B cell (primary cell): ENCODE data around the gene UTP3. TPM values are rescaled to one million over a fixed set of nuclear protein-coding genes. Genes with fewer than 3 reads are reported as not detected.

Experiments used
- ATAC-seq: fragments of 200-7000 bp; cut with Tn5 transposase; one replicate; pipeline ENCODE4 v1.10.0; 2021; ENCODE audit warnings: low read depth, mild to moderate bottlenecking, moderate number of reproducible peaks, moderate library complexity
- CTCF ChIA-PET: fragments of 350-600 bp; sonication (Branson Sonifier 250); formaldehyde crosslinking; loops from one replicate; lab custom pipeline; 2021; ENCODE audit warnings: antibody characterized with exemption, inconsistent platforms; lab: Charles Lee
- POLR2A ChIA-PET: fragments of 350-600 bp; sonication (Branson Sonifier 250); formaldehyde crosslinking; loops from one replicate; lab custom pipeline; 2021; ENCODE audit warnings: antibody characterized with exemption; lab: Charles Lee
- DNase-seq: peaks from one replicate; pipeline ENCODE4 v3.0.0; 2013
- H2AFZ ChIP-seq: 2 replicates; pipeline ENCODE4 v1.6.1; 2012; ENCODE audit warnings: mild to moderate bottlenecking, low read depth, low read length; ENCODE audit not compliant: insufficient read depth, poor library complexity, severe bottlenecking
- H3K27ac ChIP-seq, 2 donors: 1 replicate in 1 of 2; 2 replicates in 1 of 2; pipeline ENCODE4 v1.5.1; 2012 to 2013; ENCODE audit warnings: low read length in 2 of 2, mild to moderate bottlenecking in 2 of 2, moderate library complexity in 1 of 2
- H3K27me3 ChIP-seq, 4 experiments: fragments of 200-600 bp in 1 of 4; sonication (generic) in 1 of 4; replicated peaks in 1 of 4; 1 replicate in 2 of 4; 2 replicates in 2 of 4; pipeline versions ENCODE4 v1.6.1 to v1.7.0; 2013 to 2016; ENCODE audit warnings: low read length in 3 of 4, mild to moderate bottlenecking in 2 of 4, mixed read lengths in 1 of 4, moderate library complexity in 1 of 4; ENCODE audit not compliant: insufficient read depth in 4 of 4, control insufficient read depth in 3 of 4; ENCODE audit errors: control extremely low read depth in 1 of 4
- H3K36me3 ChIP-seq, 2 experiments: replicated peaks in 1 of 2; 1 replicate in 1 of 2; 2 replicates in 1 of 2; pipeline versions ENCODE4 v1.6.1 to v1.7.1; 2013; ENCODE audit warnings: low read length in 1 of 2; ENCODE audit not compliant: insufficient read depth in 2 of 2, control insufficient read depth in 1 of 2; ENCODE audit errors: control extremely low read depth in 1 of 2, extremely low read depth in 1 of 2
- H3K4me1 ChIP-seq, 2 donors: fragments of 200-600 bp in 1 of 2; sonication (generic) in 1 of 2; 1 replicate in 1 of 2; 2 replicates in 1 of 2; pipeline versions ENCODE4 v1.5.1 to v1.6.1; 2013 to 2017; ENCODE audit warnings: low read length in 2 of 2; ENCODE audit not compliant: control insufficient read depth in 2 of 2, insufficient read depth in 2 of 2
- H3K4me2 ChIP-seq: replicated peaks from 2 replicates; pipeline ENCODE3; 2012; ENCODE audit warnings: mild to moderate bottlenecking, low read depth, low read length; ENCODE audit not compliant: poor library complexity, severe bottlenecking
- H3K4me3 ChIP-seq, 5 experiments: fragments of 200-600 bp in 1 of 5; sonication (generic) in 1 of 5; 1 replicate in 3 of 5; 2 replicates in 2 of 5; pipeline versions ENCODE4 v1.5.1 to v1.7.0; 2011 to 2016; ENCODE audit warnings: low read length in 4 of 5, mild to moderate bottlenecking in 4 of 5, low read depth in 2 of 5, control low read depth in 1 of 5, moderate library complexity in 1 of 5; ENCODE audit not compliant: insufficient read depth in 1 of 5; ENCODE audit errors: control extremely low read depth in 1 of 5, extremely low read depth in 1 of 5
- H3K79me2 ChIP-seq: fragments of 200-600 bp; sonication (generic); one replicate; pipeline ENCODE4 v1.6.0; 2016; ENCODE audit warnings: low read length; ENCODE audit not compliant: control insufficient read depth, insufficient read depth
- H3K9ac ChIP-seq: fragments of 200-600 bp; sonication (generic); 2 replicates; pipeline ENCODE4 v1.6.1; 2017; ENCODE audit warnings: mild to moderate bottlenecking, low read length, moderate library complexity
- H3K9me3 ChIP-seq, 3 donors: one replicate each; pipeline versions ENCODE4 v1.6.1 to v1.7.1; 2013; ENCODE audit warnings: low read length in 2 of 3; ENCODE audit not compliant: control insufficient read depth in 2 of 3, insufficient read depth in 1 of 3; ENCODE audit errors: control extremely low read depth in 1 of 3
- H4K20me1 ChIP-seq: 2 replicates; pipeline ENCODE4 v1.6.0; 2012; ENCODE audit warnings: mild to moderate bottlenecking, low read length; ENCODE audit not compliant: insufficient read depth, control insufficient read depth, poor library complexity, severe bottlenecking
- H3K27ac Mint-ChIP-seq: one replicate; pipeline ENCODE4 v1.8.0; 2021; ENCODE audit warnings: mixed read lengths
- H3K27me3 Mint-ChIP-seq: one replicate; pipeline ENCODE4 v1.8.0; 2021; ENCODE audit warnings: mixed read lengths
- H3K4me1 Mint-ChIP-seq: one replicate; pipeline ENCODE4 v1.8.0; 2021; ENCODE audit warnings: mixed read lengths
- H3K4me3 Mint-ChIP-seq: one replicate; pipeline ENCODE4 v1.8.0; 2021; ENCODE audit warnings: mixed read lengths
- H3K9me3 Mint-ChIP-seq: one replicate; pipeline ENCODE4 v1.8.0; 2022; ENCODE audit warnings: mixed read lengths; ENCODE audit not compliant: insufficient read depth
- EZH2 ChIP-seq: IDR thresholded peaks from 2 replicates; pipeline ENCODE4 v1.6.1; 2012; ENCODE audit warnings: borderline replicate concordance, low read depth, mild to moderate bottlenecking, moderate library complexity, low read length; ENCODE audit not compliant: insufficient read depth, poor library complexity, severe bottlenecking
- WGBS: methylation state at CpG from one replicate; pipeline ENCODE4 v1.1.5; 2013; ENCODE audit warnings: missing lambda C conversion rate; ENCODE audit not compliant: insufficient coverage; 5-methylcytosine and 5-hydroxymethylcytosine counted together
- intact Hi-C: fragments of 100-400 bp; cut with micrococcal nuclease; formaldehyde crosslinking; loops from one replicate; pipeline ENCODE4 v1.10.0; 2022
- polyA plus RNA-seq: library from polyadenylated mRNA; depleted of rRNA; stranded (reverse); fragments of >200 nt; gene quantifications from 2 replicates; pipeline ENCODE4 v1.2.3, GENCODE V29; 2012
- total RNA-seq, 2 donors: library from RNA; stranded (reverse); fragments of 120-200 nt in 1 of 2; gene quantifications; 1 replicate in 1 of 2; 2 replicates in 1 of 2; pipeline versions ENCODE4 v1.2.3 to v1.2.4, GENCODE V29; 2013 to 2022
- TF ChIP-seq, protein P1 (sequence below): fragments of 200-600 bp; IDR thresholded peaks from one replicate; pipeline ENCODE4 v1.8.0; 2022; ENCODE audit warnings: antibody characterized with exemption, mild to moderate bottlenecking

Gene UTP3
- total and polyA plus RNA-seq, 2 donors (not counting 1 experiment from before 2014, with no cell fraction given): 6.2 to 42.2 TPM

DNA sequence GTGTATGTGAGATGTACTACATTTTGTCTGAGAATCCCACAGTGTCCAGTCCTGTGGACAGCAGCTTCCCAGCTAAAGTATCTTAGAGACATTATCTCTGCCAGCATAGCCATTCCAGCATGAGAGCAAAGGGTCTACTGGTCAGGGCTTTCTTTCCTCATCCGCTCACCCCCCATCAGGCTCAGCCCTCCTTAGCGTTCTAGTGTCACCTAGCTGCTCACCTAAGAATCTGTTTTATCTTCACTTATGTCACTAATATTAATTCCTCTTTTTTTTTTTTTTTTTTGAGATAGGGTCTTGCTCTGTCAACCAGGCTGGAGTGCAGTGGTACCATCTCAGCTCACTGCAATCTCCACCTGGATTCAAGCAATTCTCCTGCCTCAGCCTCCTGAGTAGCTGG, 49.1 kb downstream of the UTP3 start:
- Mint-ChIP-seq H3K4me1 (peaks cover 35% of the 10 kb centered on the region), H3K27ac (no peak overlapping the region), H3K4me3 (no peak overlapping the region), H3K27me3 (no peaks in the 10 kb centered on the region), H3K9me3 (no peaks in the 10 kb centered on the region)
- Histone ChIP-seq H3K4me2 (peak overlapping the region; percentile 40), H3K36me3 (no peaks in the 10 kb centered on the region), H3K4me3 (no peak overlapping the region), H4K20me1 (no peaks in the 10 kb centered on the region), H3K27ac (peak overlapping the region in 1 of 2 donors; percentile 41), H3K9me3 (no peaks in the 10 kb centered on the region), H2AFZ (no peak overlapping the region), H3K79me2 (peaks cover 67% of the 10 kb centered on the region), H3K27me3 (no peaks in the 10 kb centered on the region), H3K9ac (no peak overlapping the region), H3K4me1 (peaks cover 41 to 45% of the 10 kb centered on the region in 2 donors)
- TF ChIP-seq, protein P1, sequence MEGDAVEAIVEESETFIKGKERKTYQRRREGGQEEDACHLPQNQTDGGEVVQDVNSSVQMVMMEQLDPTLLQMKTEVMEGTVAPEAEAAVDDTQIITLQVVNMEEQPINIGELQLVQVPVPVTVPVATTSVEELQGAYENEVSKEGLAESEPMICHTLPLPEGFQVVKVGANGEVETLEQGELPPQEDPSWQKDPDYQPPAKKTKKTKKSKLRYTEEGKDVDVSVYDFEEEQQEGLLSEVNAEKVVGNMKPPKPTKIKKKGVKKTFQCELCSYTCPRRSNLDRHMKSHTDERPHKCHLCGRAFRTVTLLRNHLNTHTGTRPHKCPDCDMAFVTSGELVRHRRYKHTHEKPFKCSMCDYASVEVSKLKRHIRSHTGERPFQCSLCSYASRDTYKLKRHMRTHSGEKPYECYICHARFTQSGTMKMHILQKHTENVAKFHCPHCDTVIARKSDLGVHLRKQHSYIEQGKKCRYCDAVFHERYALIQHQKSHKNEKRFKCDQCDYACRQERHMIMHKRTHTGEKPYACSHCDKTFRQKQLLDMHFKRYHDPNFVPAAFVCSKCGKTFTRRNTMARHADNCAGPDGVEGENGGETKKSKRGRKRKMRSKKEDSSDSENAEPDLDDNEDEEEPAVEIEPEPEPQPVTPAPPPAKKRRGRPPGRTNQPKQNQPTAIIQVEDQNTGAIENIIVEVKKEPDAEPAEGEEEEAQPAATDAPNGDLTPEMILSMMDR: no peak
- TF ChIP-seq EZH2: no peak
- intact Hi-C loops: loop anchor here (10.0 kb wide), 3 partner anchors 97 to 257 kb away; partner anchors contain the start of genes DCK, GRSF1 and MOB1B
- ChIA-PET POLR2A (interaction anchor here (0.6 to 0.7 kb wide), 2 partner anchors 23 to 32 kb away, joined by 3 to 5 read pairs; no protein-coding TSS in a partner anchor), CTCF (interaction anchor here (0.7 to 4.5 kb wide), 13 partner anchors 12 to 212 kb away, joined by 3 to 47 read pairs (median 6); partner anchors contain the start of genes GRSF1 and RUFY3)
- DNase-seq (peak; percentile 14), ATAC-seq (no peak)
- WGBS: 71% methylated on average over 1 of the region's 2 CpGs

DNA sequence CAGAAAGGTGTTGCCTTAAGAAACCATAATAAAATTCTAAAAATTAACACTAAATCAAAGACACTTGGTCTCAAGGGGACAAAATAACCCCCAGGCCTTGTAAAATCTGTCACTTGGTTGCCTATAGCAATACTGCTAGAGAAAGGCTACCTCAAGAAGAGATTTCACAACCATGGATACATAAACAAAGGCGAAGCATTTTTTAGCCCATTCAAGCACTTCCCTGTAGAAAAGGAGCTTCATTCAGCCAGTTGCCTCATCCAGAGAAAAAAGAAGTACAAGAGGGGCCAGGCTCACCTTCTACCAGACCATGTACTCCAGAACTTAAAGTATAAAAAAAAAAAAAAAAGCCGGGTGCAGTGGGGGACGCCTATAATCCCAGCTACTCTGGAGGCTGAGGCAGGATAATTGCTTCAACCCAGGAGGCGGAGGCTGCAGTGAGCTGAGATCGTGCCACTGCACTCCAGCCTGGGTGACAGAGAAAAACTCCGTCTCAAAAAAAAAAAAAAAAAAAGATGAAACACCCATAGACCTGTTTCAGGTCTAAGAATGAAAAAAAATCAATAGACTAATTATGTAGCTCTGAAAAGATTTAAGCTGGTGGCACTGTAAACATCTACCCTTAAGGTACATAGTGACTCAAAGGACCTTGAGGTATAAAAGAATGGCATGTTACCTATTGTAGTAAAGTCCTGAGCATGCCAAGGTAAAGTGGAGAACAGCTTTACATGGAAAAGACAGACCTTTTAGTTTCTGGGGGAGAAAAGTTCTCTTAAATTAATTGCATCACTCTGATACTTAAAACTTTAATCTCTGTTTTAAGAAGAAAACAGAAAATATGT, 51.4 kb downstream of the UTP3 start:
- Histone ChIP-seq H3K4me2 (no peak overlapping the region), H3K27ac (no peak overlapping the region), H3K79me2 (peaks cover 88% of the 10 kb centered on the region), H3K9me3 (no peaks in the 10 kb centered on the region), H2AFZ (no peak overlapping the region), H3K27me3 (no peaks in the 10 kb centered on the region), H3K36me3 (no peaks in the 10 kb centered on the region), H3K4me1 (peaks cover 31 to 32% of the 10 kb centered on the region in 2 donors), H3K4me3 (no peak overlapping the region), H4K20me1 (no peaks in the 10 kb centered on the region), H3K9ac (no peak overlapping the region)
- TF ChIP-seq, protein P1: no peak
- no peak for TF ChIP-seq EZH2
- Mint-ChIP-seq H3K4me3 (no peak overlapping the region), H3K27me3 (no peaks in the 10 kb centered on the region), H3K4me1 (peaks cover 22% of the 10 kb centered on the region), H3K27ac (no peak overlapping the region), H3K9me3 (no peaks in the 10 kb centered on the region)
- intact Hi-C loops: loop anchor here (10.0 kb wide), 3 partner anchors 95 to 255 kb away; partner anchors contain the start of genes DCK, GRSF1 and MOB1B
- no CpG with 5 or more reads among the region's 6 CpGs for WGBS
- ChIA-PET CTCF (interaction anchor here (0.6 to 0.9 kb wide), 5 partner anchors 10 to 256 kb away, joined by 3 to 5 read pairs (median 3); no protein-coding TSS in a partner anchor), POLR2A (interaction anchor here (0.6 to 0.7 kb wide), 2 partner anchors 10 to 254 kb away, joined by 3 to 4 read pairs; partner anchors contain the start of gene DCK)
- no peak for ATAC-seq
- no peak for DNase-seq
